K562 (cell line): ENCODE data around the gene CFAP141.

Source experiments
- CTCF ChIP-seq, 3 experiments: IDR thresholded peaks in 2 of 3; conservative IDR thresholded peaks in 1 of 3; 2 replicates each; pipeline ENCODE4 v1.5.1; 2011 to 2012; ENCODE audit warnings: low read length in 3 of 3, mild to moderate bottlenecking in 3 of 3, control low read depth in 2 of 3, improper control_type of control experiment in 1 of 3, inconsistent platforms in 1 of 3, low read depth in 1 of 3, mixed read lengths in 1 of 3, moderate library complexity in 1 of 3; ENCODE audit not compliant: insufficient read depth in 2 of 3
- RNF2 ChIP-seq: sonication (generic); IDR thresholded peaks from 2 replicates; pipeline ENCODE4 v1.6.1; 2016
- ZNF140 ChIP-seq: fragments of 250-450 bp; sonication (Bioruptor Pico); IDR thresholded peaks from 2 replicates; pipeline ENCODE4 v1.8.0; 2021; ENCODE audit warnings: moderate library complexity, mild to moderate bottlenecking, inconsistent platforms

- no peak for TF ChIP-seq RNF2
- no peak for TF ChIP-seq CTCF (IDR thresholded peaks at IDR 0.05 in 2 of 3, conservative IDR thresholded peaks at IDR 0.05 in 1 of 3; ENCODE audit: insufficient read depth in 2 of 3, low read depth in 1 of 3, low read length in 3 of 3)
- no peak for TF ChIP-seq ZNF140 (CRISPR knock-in tag)
Observed at GRCh38 chr1:154171880-154172279, 34.3 kb downstream of the CFAP141 start.
